Caki2 (cell line): ENCODE data around the gene RAB8B. TPM values are rescaled to one million over a fixed set of nuclear protein-coding genes. Genes with fewer than 3 reads are reported as not detected.

Experiments used
- total RNA-seq: library from RNA; depleted of rRNA; stranded (reverse); fragments of >200 nt; shearing (Covaris generic); gene quantifications from 2 replicates; pipeline ENCODE4 v1.2.3, GENCODE V29; 2014; ENCODE audit warnings: low replicate concordance; rRNA removed

RAB8B gene
- total RNA-seq, 1 experiment from 2014 or later, result 10.4 TPM

Other genes starting within 250 kb of the RAB8B start
- 681 and 770 TPM in 2 replicates for gene TPM1, start 146.9 kb upstream of the RAB8B start, total RNA-seq
- 10.1 and 20.2 TPM in 2 replicates for gene LACTB, start 67.7 kb upstream of the RAB8B start, total RNA-seq
- gene RPS27L, start 32.1 kb upstream of the RAB8B start, total RNA-seq, result 227 and 360 TPM in 2 replicates
- gene APH1B, start 88.0 kb downstream of the RAB8B start, total RNA-seq, result 3.5 and 5.1 TPM in 2 replicates
- gene CA12, start 192.2 kb downstream of the RAB8B start, total RNA-seq, result 194 and 272 TPM in 2 replicates